Spinal cord (tissue), 10 donors: ENCODE results near the gene CERS1. TPM values are rescaled to one million over a fixed set of nuclear protein-coding genes. Genes with fewer than 3 reads are reported as not detected.

Source experiments
- DNase-seq, 6 donors: peaks; one replicate each; pipeline versions ENCODE4 v3.0.0 to v3.0.0-alpha.2; 2013 to 2015; ENCODE audit warnings: low spot score in 6 of 6, low read depth in 4 of 6
- H3K27ac ChIP-seq: one replicate; pipeline ENCODE4 v1.5.1; 2013; ENCODE audit warnings: low read depth, low read length, control low read depth
- H3K27me3 ChIP-seq: one replicate; pipeline ENCODE4 v1.6.1; 2013; ENCODE audit warnings: low read length; ENCODE audit not compliant: control insufficient read depth, insufficient read depth
- H3K36me3 ChIP-seq: one replicate; pipeline ENCODE4 v1.6.1; 2013; ENCODE audit warnings: low read length; ENCODE audit not compliant: control insufficient read depth, insufficient read depth
- H3K4me1 ChIP-seq: one replicate; pipeline ENCODE4 v1.6.1; 2013; ENCODE audit warnings: low read length; ENCODE audit not compliant: control insufficient read depth, insufficient read depth
- H3K4me3 ChIP-seq: one replicate; pipeline ENCODE4 v1.5.1; 2013; ENCODE audit warnings: low read depth, low read length, control low read depth
- H3K9me3 ChIP-seq: one replicate; pipeline ENCODE4 v1.6.1; 2013; ENCODE audit warnings: low read length; ENCODE audit not compliant: control insufficient read depth, insufficient read depth
- WGBS: methylation state at CpG from one replicate; pipeline ENCODE4 v1.1.5; 2013; ENCODE audit warnings: missing lambda C conversion rate; ENCODE audit not compliant: insufficient coverage; 5-methylcytosine and 5-hydroxymethylcytosine counted together
- polyA plus RNA-seq, 2 donors: library from polyadenylated mRNA; unstranded; fragments of 120-200 nt; gene quantifications; one replicate each; pipeline ENCODE4 v1.2.1, GENCODE V29; 2013; ENCODE audit not compliant: insufficient read length in 2 of 2
- total RNA-seq, 2 donors: library from RNA; depleted of rRNA in 1 of 2; stranded (reverse); fragments of 120-200 nt in 1 of 2; fragments of >200 nt in 1 of 2; gene quantifications; one replicate each; pipeline versions ENCODE4 v1.2.3 to v1.2.4, GENCODE V29; 2013 to 2014
- donor health status: healthy.

Gene CERS1
- total and polyA plus RNA-seq, 4 donors = 22.5 to 141 (median 76.8) TPM

DNA sequence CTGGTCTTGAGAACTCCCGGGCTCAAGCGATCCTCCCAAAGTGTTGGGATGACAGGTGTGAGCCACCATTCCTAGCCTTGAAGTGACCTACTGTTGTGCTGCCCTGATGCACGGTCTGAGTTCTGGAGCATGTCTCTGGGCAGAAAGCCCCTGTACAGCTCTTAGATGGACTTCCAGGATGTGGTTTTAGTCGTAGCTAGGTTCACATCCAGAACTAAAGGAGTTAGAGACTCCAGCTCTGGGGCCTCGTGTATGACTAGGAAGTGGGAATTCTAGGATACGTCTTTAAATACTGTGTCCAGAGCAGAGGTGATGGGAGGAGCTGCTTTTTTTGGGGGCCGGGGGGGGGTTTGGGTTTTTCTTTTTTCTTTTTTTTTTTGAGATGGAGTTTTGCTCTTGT is 52.0 kb downstream of the CERS1 start:
- peaks cover 60% of the 10 kb centered on the region for H3K4me1 ChIP-seq
- DNase-seq = no peak
- no peak overlapping the region for H3K27ac ChIP-seq
- H3K36me3 ChIP-seq = peaks cover 41% of the 10 kb centered on the region
- H3K4me3 ChIP-seq = no peak overlapping the region
- H3K9me3 ChIP-seq = no peaks in the 10 kb centered on the region
- 86% methylated on average over 5 of the region's 7 CpGs for WGBS
- H3K27me3 ChIP-seq = no peaks in the 10 kb centered on the region

DNA sequence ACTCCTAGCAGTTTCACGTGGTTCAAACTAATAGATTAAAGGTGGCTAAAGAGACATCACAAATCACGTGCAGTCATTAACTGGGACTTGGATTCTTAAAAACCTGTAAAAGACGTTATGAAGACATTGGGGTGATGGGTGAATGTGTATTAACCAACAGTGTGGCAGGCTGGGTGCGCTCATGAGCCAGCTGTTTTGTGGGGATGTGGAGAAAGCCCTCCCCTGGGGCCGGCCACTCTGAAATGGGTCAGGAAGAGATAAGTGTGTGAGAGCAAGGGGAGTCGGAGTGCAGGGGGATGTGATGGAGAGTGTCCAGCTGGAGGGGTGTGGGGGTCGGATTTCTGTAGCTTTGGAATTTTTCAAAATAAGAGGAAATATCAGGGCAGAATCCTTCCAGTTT is 53.8 kb downstream of the CERS1 start:
- WGBS = 62% methylated on average over 7 of the region's 7 CpGs
- Histone ChIP-seq H3K4me1 (peaks cover 49% of the 10 kb centered on the region), H3K27ac (no peak overlapping the region), H3K27me3 (no peaks in the 10 kb centered on the region), H3K36me3 (peaks cover 32% of the 10 kb centered on the region), H3K9me3 (no peaks in the 10 kb centered on the region), H3K4me3 (no peak overlapping the region)
- DNase-seq = no peak

DNA sequence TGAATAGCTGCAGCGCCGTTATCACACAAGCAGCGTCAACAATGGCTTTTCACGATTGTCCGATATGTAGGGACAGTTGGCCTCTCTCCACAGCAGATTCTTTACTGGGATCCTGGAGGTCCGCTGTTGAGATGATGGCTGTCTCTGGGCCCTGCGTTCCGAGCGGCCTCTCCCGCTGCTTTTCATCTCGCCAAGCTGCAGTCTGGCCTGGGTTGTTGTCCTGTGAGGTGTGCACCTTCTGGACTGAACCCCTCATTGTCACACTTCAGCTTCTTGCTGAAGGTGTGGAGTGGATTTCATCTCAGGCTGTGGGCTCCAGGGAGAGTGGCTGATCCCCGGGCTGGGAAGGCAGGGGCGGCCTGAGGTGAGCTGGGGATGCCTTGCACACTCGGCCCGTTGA is 54.6 kb downstream of the CERS1 start:
- Histone ChIP-seq H3K9me3 (no peaks in the 10 kb centered on the region), H3K27me3 (no peaks in the 10 kb centered on the region), H3K4me3 (no peak overlapping the region), H3K4me1 (peaks cover 41% of the 10 kb centered on the region), H3K36me3 (peaks cover 32% of the 10 kb centered on the region), H3K27ac (no peak overlapping the region)
- WGBS = 72% methylated on average over 9 of the region's 15 CpGs
- no peak for DNase-seq

DNA sequence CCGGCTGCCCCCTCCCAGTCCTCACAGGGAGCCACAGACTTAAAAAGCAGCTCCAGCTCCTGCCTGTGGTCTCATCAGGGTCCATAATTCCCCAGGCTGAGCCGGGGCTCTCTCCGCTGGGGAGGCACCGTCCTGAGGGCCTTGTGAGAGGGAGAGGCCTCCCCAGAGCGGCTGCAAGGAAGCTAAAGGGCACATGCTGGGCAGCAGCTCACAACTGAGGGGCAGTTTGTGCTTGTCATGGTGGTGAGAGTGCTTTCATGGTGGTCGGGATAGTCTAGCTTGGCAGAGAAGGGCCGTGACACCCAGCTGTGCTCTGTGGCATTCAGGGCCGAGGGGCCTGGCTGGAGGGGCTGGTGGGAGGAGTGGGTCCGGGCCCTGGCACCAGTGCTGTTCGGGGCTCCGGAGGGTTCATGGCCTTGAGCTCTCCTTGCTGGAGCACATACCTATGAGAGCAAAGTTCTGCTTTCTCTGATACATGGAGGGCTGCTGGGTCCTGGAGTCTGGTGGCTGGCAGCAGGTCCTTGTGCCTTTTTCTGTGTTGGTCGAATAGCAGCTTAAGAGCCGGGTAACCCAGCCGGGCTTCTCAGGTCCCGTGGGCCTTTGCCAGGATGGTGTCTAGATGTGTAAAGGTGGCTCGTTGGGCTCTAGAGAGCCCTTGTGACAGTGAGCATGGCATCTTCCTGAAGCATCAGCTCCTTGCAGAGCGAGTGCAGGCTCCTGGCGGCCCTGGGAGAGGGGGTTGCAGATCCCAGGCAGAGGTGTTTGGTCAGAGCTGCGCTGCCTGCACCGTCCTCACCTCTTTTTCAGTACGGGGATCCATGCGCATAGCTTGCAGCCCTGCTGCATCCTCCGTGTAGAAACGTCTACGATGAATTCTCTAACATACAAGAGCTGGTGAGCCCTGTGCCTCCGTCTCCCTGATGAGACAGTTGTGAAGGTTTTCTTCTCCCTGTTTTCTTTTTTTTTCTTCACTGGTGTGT is 55.4 kb downstream of the CERS1 start:
- no peak overlapping the region for H3K27ac ChIP-seq
- WGBS = 70% methylated on average over 21 of the region's 26 CpGs
- H3K27me3 ChIP-seq = no peaks in the 10 kb centered on the region
- no peaks in the 10 kb centered on the region for H3K9me3 ChIP-seq
- peaks cover 25% of the 10 kb centered on the region for H3K36me3 ChIP-seq
- DNase-seq = no peak
- H3K4me3 ChIP-seq = no peak overlapping the region
- H3K4me1 ChIP-seq = peaks cover 40% of the 10 kb centered on the region

DNA sequence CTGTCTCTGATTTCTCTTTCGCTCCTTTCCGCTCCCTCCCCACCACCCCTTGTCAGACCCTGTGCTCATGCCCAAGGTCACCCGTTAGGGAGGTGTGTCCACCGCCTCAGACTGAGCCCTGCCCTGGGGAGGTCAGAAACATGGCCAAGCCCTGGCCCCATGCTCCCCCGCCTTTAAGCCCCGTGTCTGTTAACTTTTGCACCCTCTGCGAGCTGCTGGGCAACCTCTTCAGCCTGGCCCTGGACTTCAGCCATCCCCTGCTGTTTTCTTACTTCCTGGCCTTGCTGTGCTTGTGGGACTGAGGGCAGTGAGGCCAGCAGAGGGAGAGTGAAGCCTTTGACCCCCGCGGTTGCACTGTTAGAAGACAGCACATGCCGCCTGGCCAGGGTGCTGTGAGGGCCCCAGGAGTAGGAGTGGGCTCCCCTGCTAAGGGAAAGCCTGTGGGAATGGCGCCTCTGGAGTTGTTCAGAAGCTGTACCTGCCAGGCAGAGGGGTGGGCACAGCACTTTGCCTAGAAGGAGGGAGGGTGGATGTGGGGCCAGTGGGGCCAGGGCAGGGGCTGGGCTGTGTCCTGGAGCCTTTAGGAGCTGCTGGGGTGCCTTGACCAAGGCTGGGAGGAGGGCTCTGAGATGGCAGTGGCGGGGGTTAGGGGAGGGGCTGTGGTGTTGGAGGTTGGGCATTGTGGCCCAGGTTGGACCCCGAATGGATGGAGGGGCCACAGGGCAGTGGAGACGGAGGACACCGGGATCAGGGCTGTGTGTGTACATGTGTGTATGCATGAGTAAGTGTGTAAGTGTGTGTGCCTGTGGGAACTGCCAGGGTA is 56.3 kb downstream of the CERS1 start:
- H3K36me3 ChIP-seq = peaks cover 27% of the 10 kb centered on the region
- no peaks in the 10 kb centered on the region for H3K9me3 ChIP-seq
- no peaks in the 10 kb centered on the region for H3K27me3 ChIP-seq
- DNase-seq = no peak
- WGBS = 71% methylated on average over 13 of the region's 15 CpGs
- peaks cover 40% of the 10 kb centered on the region for H3K4me1 ChIP-seq
- H3K4me3 ChIP-seq = no peak overlapping the region
- no peak overlapping the region for H3K27ac ChIP-seq

DNA sequence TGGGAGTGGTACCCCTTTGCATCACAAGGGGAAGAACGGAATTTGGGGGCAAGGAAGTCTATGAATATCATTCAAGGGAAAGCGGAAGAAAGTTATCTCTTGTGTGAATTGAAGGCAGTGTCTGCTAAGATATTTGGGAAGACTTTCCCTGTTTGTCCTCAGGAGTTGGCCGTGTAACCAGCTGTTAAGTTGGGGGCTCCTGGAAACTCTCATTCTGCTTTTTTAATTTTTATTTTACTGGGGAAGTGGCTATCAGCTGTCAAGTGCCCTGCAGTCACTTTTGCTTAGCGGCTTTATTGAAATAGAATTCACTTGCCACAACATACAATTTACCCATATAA is 61.3 kb downstream of the CERS1 start:
- H3K27ac ChIP-seq = no peak overlapping the region
- H3K27me3 ChIP-seq = no peaks in the 10 kb centered on the region
- 61% methylated on average over 2 of the region's 4 CpGs for WGBS
- H3K4me1 ChIP-seq = peaks cover 24% of the 10 kb centered on the region
- H3K9me3 ChIP-seq = no peaks in the 10 kb centered on the region
- no peak for DNase-seq
- H3K4me3 ChIP-seq = no peak overlapping the region
- H3K36me3 ChIP-seq = peaks cover 9% of the 10 kb centered on the region

DNA sequence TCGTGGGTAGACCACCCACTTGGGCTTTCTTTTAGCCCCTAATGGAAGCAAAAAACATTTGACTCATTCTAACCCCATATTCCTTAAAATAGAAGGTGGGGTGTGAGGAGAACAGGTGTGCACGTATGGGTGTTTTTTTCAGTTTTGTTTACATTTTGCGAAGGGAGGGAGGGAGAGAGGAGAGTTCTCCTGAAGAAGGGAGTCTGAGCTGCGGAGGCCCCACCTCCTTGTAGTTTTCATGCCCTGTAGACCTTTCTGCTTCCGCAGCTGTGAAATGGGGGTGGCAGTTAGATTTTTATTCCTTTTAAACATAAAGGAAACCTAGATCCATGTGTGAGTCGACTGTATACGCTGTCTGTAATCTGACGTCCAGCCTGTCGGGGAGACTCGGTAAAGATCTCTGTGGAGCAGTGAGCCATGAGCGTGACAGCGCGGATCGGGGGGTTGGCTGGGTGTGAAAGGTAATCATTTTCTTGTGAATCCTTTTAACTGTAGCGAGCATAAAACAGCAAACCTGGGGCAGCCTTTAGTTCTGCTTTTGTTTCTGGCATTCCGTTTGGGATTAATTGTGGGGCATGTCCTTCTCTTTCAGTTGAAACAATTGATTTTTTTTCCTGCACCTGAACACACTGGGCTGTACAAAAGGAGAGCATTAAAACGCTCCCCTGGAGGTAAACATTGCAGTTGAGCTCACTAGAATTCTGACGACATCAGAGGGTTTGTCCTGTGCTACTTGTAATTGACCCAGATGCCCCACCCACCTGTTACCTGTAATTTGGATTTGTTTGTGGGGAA is 61.9 kb downstream of the CERS1 start:
- no peak for DNase-seq
- no peak overlapping the region for H3K27ac ChIP-seq
- H3K4me3 ChIP-seq = peak overlapping the region; percentile 48
- peaks cover 19% of the 10 kb centered on the region for H3K4me1 ChIP-seq
- peaks cover 6% of the 10 kb centered on the region for H3K36me3 ChIP-seq
- WGBS = 21% methylated on average over 15 of the region's 18 CpGs
- no peaks in the 10 kb centered on the region for H3K27me3 ChIP-seq
- H3K9me3 ChIP-seq = no peaks in the 10 kb centered on the region

DNA sequence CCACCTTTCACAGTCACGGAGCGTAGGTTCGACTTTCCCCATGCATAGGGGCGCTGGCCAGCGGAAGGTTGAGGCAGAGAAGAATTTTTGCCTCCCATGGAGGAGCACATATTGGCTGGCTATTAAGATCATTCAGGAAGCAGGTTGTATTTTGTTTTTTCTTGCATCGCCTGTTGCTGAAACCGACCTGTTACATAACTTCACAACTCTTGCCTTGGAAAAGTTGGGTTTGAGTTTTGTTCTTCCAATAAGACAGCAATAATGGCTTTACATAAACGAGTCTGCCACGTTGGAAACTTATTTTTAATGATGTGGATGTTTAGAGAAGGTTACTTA is 62.8 kb downstream of the CERS1 start:
- Histone ChIP-seq H3K9me3 (no peaks in the 10 kb centered on the region), H3K4me1 (peaks cover 19% of the 10 kb centered on the region), H3K36me3 (peaks cover 6% of the 10 kb centered on the region), H3K27me3 (no peaks in the 10 kb centered on the region), H3K4me3 (peak overlapping the region; percentile 48), H3K27ac (no peak overlapping the region)
- no peak for DNase-seq
- 0% methylated on average over 4 of the region's 9 CpGs for WGBS

DNA sequence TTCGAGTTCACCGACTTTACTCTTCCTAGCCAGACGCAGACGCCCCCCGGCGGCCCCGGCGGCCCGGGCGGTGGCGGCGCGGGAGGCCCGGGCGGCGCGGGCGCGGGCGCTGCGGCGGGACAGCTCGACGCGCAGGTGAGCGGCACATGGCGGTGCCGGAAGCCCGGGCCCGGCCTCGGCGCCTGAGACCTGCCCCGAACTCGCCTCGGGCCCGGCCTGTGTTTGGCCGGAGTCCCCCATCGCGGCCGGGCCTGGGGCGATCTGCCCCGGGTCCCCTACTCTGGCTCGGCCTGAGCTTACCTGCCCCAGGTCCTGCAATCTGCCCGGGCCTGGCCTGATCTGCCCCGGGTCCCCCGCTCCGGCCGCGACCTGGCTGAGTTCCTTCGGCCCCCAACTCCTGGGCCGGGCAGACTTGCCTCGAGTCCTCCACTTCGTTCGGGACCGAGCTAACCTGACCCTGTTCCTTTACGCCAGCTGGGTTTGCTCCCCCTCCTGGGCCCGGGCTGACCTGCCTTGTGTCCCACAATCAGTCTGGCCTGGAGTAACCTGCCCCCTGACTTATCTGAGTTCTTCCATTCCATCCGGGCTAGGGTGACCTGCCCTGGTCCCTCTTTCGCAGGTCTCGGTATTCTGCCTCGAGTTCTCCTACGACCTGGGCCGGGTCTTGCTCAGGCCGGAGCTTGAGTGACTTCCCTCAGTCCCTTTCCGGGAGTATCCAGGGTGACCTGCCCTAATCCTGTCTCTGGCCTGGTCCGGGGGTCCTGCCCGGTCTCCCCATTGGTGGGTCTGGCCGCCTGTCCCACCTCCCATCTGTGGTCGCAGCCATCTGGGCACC is 63.4 kb downstream of the CERS1 start:
- Histone ChIP-seq H3K27me3 (no peaks in the 10 kb centered on the region), H3K9me3 (no peaks in the 10 kb centered on the region), H3K36me3 (peaks cover 6% of the 10 kb centered on the region), H3K4me1 (peaks cover 19% of the 10 kb centered on the region), H3K4me3 (peak overlapping the region; percentile 48), H3K27ac (no peak overlapping the region)
- DNase-seq = no peak
- whole genome bisulfite sequencing = under 1% methylated on average over 69 of the region's 69 CpGs
